Measurements from ENCODE around the gene NDUFV1. TPM values are rescaled to one million over a fixed set of nuclear protein-coding genes. Genes with fewer than 3 reads are reported as not detected.

NDUFV1 gene
- total and polyA plus RNA-seq, 9 of the 15 experiments (the other 6 are each of a cell fraction or from before 2014, with no cell fraction given), result 10.8 to 423 (median 209) TPM

- TF ChIP-seq TOE1 (IDR thresholded peaks at IDR 0.05; ENCODE audit: borderline replicate concordance), result peak; percentile 45; the same call in 1 of the 2 replicates
- TF ChIP-seq TOE1 (CRISPR knock-in tag; IDR thresholded peaks at IDR 0.05; ENCODE audit: borderline replicate concordance, low read depth), result no peak
- 0 out of 2 replicates have a peak, but pooled peaks have one; percentile 10 for TF ChIP-seq ETS1 (conservative IDR thresholded peaks at IDR 0.05; ENCODE audit: control insufficient read depth, low read depth, low read length)
- no peak for TF ChIP-seq TGIF2 (CRISPR knock-in tag; IDR thresholded peaks at IDR 0.05)
- TF ChIP-seq, protein P1, sequence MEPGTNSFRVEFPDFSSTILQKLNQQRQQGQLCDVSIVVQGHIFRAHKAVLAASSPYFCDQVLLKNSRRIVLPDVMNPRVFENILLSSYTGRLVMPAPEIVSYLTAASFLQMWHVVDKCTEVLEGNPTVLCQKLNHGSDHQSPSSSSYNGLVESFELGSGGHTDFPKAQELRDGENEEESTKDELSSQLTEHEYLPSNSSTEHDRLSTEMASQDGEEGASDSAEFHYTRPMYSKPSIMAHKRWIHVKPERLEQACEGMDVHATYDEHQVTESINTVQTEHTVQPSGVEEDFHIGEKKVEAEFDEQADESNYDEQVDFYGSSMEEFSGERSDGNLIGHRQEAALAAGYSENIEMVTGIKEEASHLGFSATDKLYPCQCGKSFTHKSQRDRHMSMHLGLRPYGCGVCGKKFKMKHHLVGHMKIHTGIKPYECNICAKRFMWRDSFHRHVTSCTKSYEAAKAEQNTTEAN (CRISPR knock-in tag; IDR thresholded peaks at IDR 0.05), result no peak
- no peak; the same call in 1 of the 2 replicates for TF ChIP-seq CTBP1 (IDR thresholded peaks at IDR 0.05; ENCODE audit: borderline replicate concordance)
- peak; percentile 64 for TF ChIP-seq RB1 (IDR thresholded peaks at IDR 0.05; ENCODE audit: low read depth)
- no peak for TF ChIP-seq SIRT6 (IDR thresholded peaks at IDR 0.05; ENCODE audit: low read depth, low read length)
- TF ChIP-seq YY1 (IDR thresholded peaks at IDR 0.05; ENCODE audit: borderline replicate concordance in 1 of 3, control insufficient read depth in 1 of 3, extremely low read depth in 1 of 3, insufficient read depth in 3 of 3, insufficient read length in 1 of 3, insufficient replicate concordance in 2 of 3, low read depth in 1 of 3, low read length in 2 of 3), result peak in 1 of 3 experiments; percentile 21
- peak; percentile 65; the same call in 1 of the 2 replicates for TF ChIP-seq TEAD4 (IDR thresholded peaks at IDR 0.05; ENCODE audit: low read length)
- TF ChIP-seq TEAD4 (CRISPR knock-in tag; IDR thresholded peaks at IDR 0.05; ENCODE audit: borderline replicate concordance), result no peak
- TF ChIP-seq KLF16 (IDR thresholded peaks at IDR 0.05), result peak; percentile 29; the same call in 1 of the 2 replicates
- peak; percentile 28; the same call in 1 of the 2 replicates for TF ChIP-seq REST (IDR thresholded peaks at IDR 0.05; ENCODE audit: borderline replicate concordance)
- TF ChIP-seq REST (CRISPR knock-in tag; IDR thresholded peaks at IDR 0.05; ENCODE audit: low read depth), result no peak
- peak; percentile 38; the same call in 1 of the 2 replicates for TF ChIP-seq SMC3 (conservative IDR thresholded peaks at IDR 0.05; ENCODE audit: insufficient read depth, low read depth, low read length)
- TF ChIP-seq MEF2D (tag; conservative IDR thresholded peaks at IDR 0.05; ENCODE audit: low read depth), result no peak
Measured at GRCh38 chr11:67613960-67614715, 7.4 kb downstream of the NDUFV1 start (continued).
